ENCODE results near the gene ST6GALNAC5. TPM values are rescaled to one million over a fixed set of nuclear protein-coding genes. Genes with fewer than 3 reads are reported as not detected.

ST6GALNAC5 gene
- total RNA-seq, 1 donor from 2014 or later, result 0.26 TPM

- no peak for TF ChIP-seq CTCF (IDR thresholded peaks at IDR 0.05; ENCODE audit: insufficient read depth, low read length, severe bottlenecking)
- Histone ChIP-seq H3K4me3 (ENCODE audit: low read depth, low read length) (no peak overlapping the region), H3K27me3 (ENCODE audit: control insufficient read depth, insufficient read depth, low read length) (no peaks in the 10 kb centered on the region), H3K36me3 (ENCODE audit: control insufficient read depth, insufficient read depth, low read length) (no peaks in the 10 kb centered on the region)
- FAIRE-seq (no peak), DNase-seq (ENCODE audit: low read depth) (no peak)
Observed at GRCh38 chr1:77010937-77011336, 143.7 kb downstream of the ST6GALNAC5 start.

GRCh38 chr1:77012066-77012465 lies 144.8 kb downstream of the ST6GALNAC5 start:
- Histone ChIP-seq H3K36me3 (ENCODE audit: control insufficient read depth, insufficient read depth, low read length) (no peaks in the 10 kb centered on the region), H3K27me3 (ENCODE audit: control insufficient read depth, insufficient read depth, low read length) (no peaks in the 10 kb centered on the region), H3K4me3 (ENCODE audit: low read depth, low read length) (no peak overlapping the region)
- FAIRE-seq, result no peak
- no peak for DNase-seq (ENCODE audit: low read depth)
- TF ChIP-seq CTCF (IDR thresholded peaks at IDR 0.05; ENCODE audit: insufficient read depth, low read length, severe bottlenecking), result no peak

- FAIRE-seq (no peak), DNase-seq (ENCODE audit: low read depth) (no peak)
- TF ChIP-seq CTCF (IDR thresholded peaks at IDR 0.05; ENCODE audit: insufficient read depth, low read length, severe bottlenecking), result no peak
- H3K4me3 ChIP-seq (ENCODE audit: low read depth, low read length), result no peak overlapping the region
- no peaks in the 10 kb centered on the region for H3K36me3 ChIP-seq (ENCODE audit: control insufficient read depth, insufficient read depth, low read length)
- H3K27me3 ChIP-seq (ENCODE audit: control insufficient read depth, insufficient read depth, low read length), result no peaks in the 10 kb centered on the region
Observed at GRCh38 chr1:77014073-77014788, 147.0 kb downstream of the ST6GALNAC5 start.

- H3K27me3 ChIP-seq (ENCODE audit: control insufficient read depth, insufficient read depth, low read length), result no peaks in the 10 kb centered on the region
- H3K36me3 ChIP-seq (ENCODE audit: control insufficient read depth, insufficient read depth, low read length), result no peaks in the 10 kb centered on the region
- no peak for TF ChIP-seq CTCF (IDR thresholded peaks at IDR 0.05; ENCODE audit: insufficient read depth, low read length, severe bottlenecking)
- DNase-seq (ENCODE audit: low read depth) (no peak), FAIRE-seq (no peak)
- no peak overlapping the region for H3K4me3 ChIP-seq (ENCODE audit: low read depth, low read length)
Observed at GRCh38 chr1:77015748-77016341, 148.6 kb downstream of the ST6GALNAC5 start.

- TF ChIP-seq CTCF (IDR thresholded peaks at IDR 0.05; ENCODE audit: insufficient read depth, low read length, severe bottlenecking), result no peak
- H3K36me3 ChIP-seq (ENCODE audit: control insufficient read depth, insufficient read depth, low read length), result no peaks in the 10 kb centered on the region
- no peak for FAIRE-seq
- DNase-seq (ENCODE audit: low read depth), result no peak
- no peak overlapping the region for H3K4me3 ChIP-seq (ENCODE audit: low read depth, low read length)
- H3K27me3 ChIP-seq (ENCODE audit: control insufficient read depth, insufficient read depth, low read length), result no peaks in the 10 kb centered on the region
Observed at GRCh38 chr1:77016386-77016985, 149.2 kb downstream of the ST6GALNAC5 start.
